CD1c-positive myeloid dendritic cell (primary cell): Measurements from ENCODE around the gene ANKS1B.
"Not testable (repeated sequence)": the region's sequence is repeated elsewhere in the genome, so short reads cannot be mapped to it uniquely, and the experiment has no call there.

ENCODE experiments used
- DNase-seq: peaks from one replicate; pipeline ENCODE4 v3.0.0-alpha.2; 2016; ENCODE audit errors: extremely low spot score

ANKS1B gene

GRCh38 chr12:98870504-98870903 is 1114.2 kb downstream of the ANKS1B start:
- no peak for DNase-seq

GRCh38 chr12:98869886-98870503 is 1114.7 kb downstream of the ANKS1B start:
- DNase-seq, result no peak

GRCh38 chr12:98868538-98868937 is 1116.2 kb downstream of the ANKS1B start:
- DNase-seq, result no peak

DNA sequence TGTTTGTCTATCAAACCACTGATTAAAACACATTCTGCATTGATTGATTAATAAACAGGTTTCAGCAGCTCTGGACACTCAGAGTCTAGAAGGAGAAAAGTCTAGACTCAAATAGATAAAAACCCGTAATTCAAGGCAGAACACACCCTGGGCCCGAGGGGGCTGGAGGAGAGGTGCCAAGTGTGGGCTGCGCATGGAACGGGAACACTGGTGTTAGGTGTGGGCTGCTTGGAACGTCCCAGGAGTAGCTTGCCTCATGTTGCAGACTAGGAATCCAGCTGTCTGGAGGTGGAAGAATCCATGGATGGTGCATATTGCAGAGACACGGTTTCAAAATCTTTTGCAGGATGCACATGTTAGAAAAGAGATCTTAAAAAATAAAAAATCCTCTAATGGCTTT is 1116.7 kb downstream of the ANKS1B start:
- no peak for DNase-seq

DNA sequence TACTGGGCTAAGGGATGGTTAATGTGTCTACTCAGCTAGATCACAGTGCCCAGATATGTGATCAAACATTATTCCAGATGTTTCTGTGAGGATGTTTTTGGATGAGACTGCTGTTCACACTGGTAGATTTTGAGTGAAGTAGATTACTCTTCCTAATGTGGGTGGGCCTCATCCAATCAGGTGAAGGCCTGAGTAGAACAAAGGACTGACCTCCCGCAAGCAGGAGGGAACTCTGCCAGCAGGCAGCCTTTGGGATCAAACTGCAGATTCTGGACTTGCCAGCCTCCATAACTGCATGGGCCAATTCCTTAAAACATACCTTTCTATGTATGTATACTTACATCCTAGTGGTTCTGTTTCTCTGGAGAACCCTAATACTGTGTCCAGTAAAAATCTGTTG is 1120.4 kb downstream of the ANKS1B start:
- DNase-seq, result no peak

DNA sequence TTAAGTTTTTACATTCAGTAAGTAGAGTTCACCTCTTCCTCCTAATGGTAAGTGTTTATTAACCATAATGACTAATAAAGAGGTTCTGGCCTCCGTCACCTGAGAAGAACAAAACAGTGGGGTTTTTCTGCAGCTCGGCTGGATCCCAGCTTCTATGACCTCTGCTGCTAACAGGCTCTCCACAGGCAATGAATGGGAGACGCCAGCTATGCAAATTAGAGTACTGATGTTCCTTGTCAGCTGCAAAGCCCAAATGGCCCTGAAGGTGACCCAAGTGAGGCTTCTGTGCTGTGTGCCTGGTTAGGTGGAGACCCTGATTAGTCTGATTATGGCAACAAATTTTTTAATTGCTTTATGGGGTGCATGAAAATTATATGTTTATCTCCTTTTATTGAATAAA is 1121.6 kb downstream of the ANKS1B start:
- DNase-seq, result no peak

DNA sequence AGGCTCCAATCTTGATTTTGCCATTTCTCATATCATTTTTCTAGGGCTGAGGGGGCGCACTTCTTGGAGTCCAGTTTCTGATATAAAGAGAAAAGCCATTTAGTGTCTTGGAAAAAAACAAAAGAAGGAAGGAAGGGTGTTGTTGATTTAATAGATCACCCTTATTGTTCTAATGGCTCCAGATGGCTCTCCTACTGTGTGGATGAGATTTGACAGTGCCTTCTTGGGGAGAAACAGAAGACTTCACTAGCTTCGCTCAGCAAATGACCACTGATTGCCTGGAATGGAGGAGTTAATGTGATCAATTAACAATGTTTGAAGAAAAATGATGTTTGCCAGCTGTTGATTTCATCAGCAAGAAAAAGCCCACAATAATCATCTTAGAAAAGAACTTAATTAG is 1123.5 kb downstream of the ANKS1B start:
- DNase-seq, result no peak

DNA sequence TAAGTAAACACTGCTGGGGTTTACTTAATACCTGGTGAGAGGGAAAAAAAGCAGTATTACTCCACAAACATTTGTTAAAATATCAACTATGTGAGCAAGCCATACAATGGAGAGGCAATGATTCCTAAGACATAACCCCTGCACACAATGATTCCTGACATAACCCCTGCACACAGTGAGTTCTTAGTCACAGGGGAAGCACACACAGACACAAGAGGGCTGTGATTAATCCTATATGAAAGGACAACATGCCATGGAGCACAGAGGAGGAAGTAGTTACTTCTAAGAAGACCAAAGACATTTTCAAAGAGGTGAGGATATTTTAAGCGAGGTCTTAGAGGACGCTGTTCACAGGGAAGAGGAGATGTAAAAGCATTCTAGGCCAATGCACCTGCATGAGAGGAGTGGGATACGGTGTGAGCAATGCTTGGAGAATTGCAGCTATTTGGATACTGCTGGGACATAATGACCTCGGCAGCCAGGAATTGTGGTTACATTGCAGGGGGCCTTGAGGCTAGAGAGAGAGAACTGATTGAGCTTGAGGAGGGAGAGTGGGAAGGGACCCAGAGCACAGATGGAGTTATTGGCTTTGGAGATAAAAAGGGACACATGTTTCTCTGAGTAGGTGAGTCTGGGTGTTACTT is 1127.7 kb downstream of the ANKS1B start:
- no peak for DNase-seq

GRCh38 chr12:98852181-98852580 is 1132.6 kb downstream of the ANKS1B start:
- DNase-seq, result no peak

DNA sequence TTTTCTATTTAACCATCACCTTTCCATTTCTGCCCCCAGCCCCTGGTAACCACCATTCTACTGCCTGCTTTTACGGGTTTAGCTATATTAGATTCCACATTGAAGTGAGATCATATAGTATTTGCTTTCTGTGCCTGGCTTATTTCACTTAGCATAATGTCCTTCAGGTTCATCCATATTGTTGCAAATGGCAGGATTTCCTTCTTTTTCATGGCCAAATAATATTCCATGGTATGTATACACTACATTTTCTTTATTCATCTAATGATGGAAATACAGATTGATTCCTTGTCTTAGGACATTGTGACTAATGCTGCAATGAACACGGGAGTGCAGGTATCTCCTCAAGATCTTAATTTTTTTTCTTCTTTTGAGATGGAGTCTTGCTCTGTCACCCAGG is 1137.5 kb downstream of the ANKS1B start:
- no peak for DNase-seq

DNA sequence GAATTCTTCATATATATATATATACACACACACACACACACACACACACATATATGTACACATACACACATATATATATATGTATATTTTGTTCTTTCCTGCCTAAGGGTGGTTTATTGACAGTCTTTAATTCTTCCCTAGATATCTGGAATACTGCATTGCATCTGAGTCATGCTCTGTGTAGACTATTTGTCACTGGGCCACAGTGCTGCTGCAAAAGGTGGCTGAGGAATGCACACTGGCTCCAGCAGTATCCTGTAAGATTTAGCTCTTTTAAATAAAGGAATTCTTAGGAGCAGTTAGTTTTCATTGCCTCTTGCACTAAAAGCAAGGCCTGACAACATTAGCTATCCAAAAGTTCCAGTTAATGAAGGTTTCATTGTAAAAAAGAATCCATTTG is 1138.8 kb downstream of the ANKS1B start:
- DNase-seq, result no peak

- no peak for DNase-seq
Observed at GRCh38 chr12:98840325-98840724, 1144.4 kb downstream of the ANKS1B start.

DNA sequence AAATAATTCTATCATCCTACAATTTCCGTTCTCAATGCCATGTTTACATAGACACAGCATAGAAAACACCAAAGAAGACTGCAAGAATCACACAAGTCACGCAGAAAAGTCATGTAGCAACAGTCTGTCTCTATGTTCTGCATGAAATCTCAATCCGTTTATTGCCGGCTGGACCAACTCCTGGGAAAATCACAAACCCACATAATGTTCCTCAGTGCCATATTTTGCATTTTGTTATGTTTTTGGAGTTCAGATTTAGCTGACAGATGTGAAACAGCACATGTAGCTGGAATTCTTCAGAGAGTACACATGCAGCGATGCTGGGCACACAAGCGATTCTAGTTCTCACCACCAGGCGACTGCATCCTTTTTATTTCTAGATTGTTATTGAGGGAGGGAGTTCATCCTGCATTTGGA is 1146.5 kb downstream of the ANKS1B start:
- no peak for DNase-seq

GRCh38 chr12:98837134-98837752 is 1147.5 kb downstream of the ANKS1B start:
- DNase-seq, result not testable (repeated sequence)

DNA sequence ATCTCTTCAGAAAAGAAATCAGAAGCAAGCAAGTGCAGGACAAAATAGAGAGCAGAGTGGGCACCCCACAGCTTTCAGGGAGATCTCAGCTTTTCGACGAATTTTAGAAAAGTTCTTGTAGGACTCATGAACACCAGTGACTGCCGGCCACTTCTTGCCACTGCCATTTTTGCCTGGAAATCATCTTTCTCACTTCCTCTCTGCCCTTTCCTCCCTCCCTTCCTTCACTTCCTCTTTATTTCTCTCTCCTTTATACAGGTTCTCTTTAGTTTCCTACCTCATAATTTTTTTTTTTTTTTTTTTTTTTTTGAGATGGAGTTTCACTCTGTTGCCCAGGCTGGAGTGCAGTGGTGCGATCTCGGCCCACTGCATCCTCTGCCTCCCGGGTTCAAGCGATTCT is 1154.1 kb downstream of the ANKS1B start:
- DNase-seq, result no peak

- no peak for DNase-seq
Observed at GRCh38 chr12:98828802-98829600, 1155.7 kb downstream of the ANKS1B start.

GRCh38 chr12:98823012-98823411 is 1161.7 kb downstream of the ANKS1B start:
- no peak for DNase-seq

DNA sequence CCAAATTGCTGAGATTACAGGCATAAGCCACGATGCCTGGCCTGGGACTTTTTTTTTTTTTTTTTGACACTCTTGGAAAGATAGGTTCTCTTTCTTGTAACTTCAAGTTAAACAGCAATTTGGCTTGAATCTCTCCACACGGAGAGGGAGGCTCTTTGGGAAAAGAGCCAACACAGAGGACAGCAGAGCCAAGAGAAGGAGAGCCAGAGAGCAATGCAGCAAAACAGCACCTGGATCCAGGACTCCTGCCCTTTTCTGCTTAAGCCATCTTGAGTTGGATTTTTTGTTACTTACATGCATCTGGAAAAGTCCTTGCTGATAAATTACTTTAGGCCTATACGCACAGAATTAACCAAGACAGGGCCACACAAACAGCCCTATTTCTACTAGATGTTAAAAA is 1162.9 kb downstream of the ANKS1B start:
- no peak for DNase-seq

GRCh38 chr12:98821232-98821631 is 1163.5 kb downstream of the ANKS1B start:
- DNase-seq, result no peak

DNA sequence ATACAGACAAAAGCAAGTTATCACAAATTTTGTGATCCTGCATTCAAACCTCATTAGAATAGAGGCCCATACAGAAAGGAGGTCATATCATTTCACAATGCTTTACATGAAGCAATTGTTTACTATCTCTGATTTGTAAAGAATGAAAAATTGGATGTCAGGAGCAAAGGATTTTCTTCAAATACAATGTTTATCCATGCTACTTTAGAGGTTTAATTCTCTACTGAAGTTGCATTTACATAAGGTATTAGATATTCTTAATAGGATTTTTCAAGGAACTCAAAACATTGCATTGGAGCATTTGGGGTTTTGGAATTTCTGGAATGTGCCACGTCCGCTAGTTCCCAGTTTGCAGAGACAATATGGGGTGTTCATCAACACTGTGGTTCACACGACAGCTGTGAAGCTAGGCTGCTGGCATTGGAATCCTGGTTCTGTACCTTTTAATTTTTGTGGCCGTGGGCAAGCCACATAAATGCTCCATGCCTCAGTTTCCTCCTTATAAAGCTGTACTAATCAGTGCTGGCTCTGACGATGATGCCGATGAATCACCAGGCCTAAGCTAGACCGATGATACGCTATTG is 1164.8 kb downstream of the ANKS1B start:
- no peak for DNase-seq

DNA sequence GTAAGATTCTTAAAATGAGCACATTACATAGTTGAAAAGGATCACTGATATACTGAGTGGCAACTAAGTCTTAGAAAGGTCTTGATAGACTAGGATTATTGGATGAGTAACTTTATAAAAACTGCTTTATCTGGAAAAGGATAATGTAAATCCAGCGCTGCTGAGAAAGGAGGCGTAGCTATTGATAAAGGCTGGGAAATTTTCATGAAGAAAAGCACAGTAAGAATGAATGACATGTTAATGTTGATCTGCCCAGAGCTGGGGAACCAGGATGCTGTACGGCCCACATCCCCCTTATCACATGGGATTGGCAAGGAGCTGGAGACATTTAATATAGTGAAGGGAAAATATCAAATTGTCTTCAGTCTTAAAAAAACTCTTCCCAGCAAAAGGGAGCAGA is 1165.7 kb downstream of the ANKS1B start:
- no peak for DNase-seq

DNA sequence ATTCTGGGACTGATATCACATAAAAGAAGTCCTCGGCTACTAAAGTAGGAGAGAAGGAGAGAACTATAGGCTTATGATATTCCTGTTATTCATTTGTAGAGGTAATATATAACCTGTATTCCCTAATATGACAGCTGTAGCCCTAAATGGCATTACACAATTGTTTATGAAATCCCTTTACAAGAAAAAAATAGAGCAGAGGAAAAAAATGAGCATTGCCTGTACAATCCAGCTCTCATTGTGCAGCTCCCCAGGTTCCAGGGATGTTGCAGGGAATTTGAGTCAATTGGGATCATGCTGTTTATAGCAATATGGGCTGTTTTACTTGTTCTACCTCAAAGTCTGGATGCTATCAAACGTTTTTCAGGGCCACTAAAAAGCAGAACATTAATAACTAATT is 1166.5 kb downstream of the ANKS1B start:
- no peak for DNase-seq
